GM12878 (cell line): ENCODE data around the gene CCDC134. TPM values are rescaled to one million over a fixed set of nuclear protein-coding genes. Genes with fewer than 3 reads are reported as not detected.

ENCODE experiments used
- ASH2L ChIP-seq: fragments of 300-600, 200-600 bp; sonication (generic); IDR thresholded peaks from 2 replicates; pipeline ENCODE4 v1.6.1; 2017; ENCODE audit warnings: low read depth, mild to moderate bottlenecking, borderline replicate concordance
- BACH1 ChIP-seq: fragments of 450-650 bp; IDR thresholded peaks from 2 replicates; pipeline ENCODE4 v1.6.1; 2017; ENCODE audit warnings: mild to moderate bottlenecking, borderline replicate concordance
- CBX5 ChIP-seq: sonication (generic); IDR thresholded peaks from 2 replicates; pipeline ENCODE4 v1.6.1; 2016; ENCODE audit warnings: low read depth, moderate library complexity, mild to moderate bottlenecking, inconsistent platforms
- CREB1 ChIP-seq: IDR thresholded peaks from 2 replicates; pipeline ENCODE4 v1.6.1; 2012; ENCODE audit warnings: low read depth, mild to moderate bottlenecking, inconsistent platforms
- CREM ChIP-seq: IDR thresholded peaks from 2 replicates; pipeline ENCODE4 v1.6.1; 2014; ENCODE audit warnings: antibody characterized with exemption, low read depth
- DPF2 ChIP-seq: fragments of 450-650 bp; IDR thresholded peaks from 2 replicates; pipeline ENCODE4 v1.6.1; 2017; ENCODE audit warnings: mild to moderate bottlenecking
- EED ChIP-seq: sonication (generic); IDR thresholded peaks from 2 replicates; pipeline ENCODE4 v1.6.1; 2016; ENCODE audit warnings: antibody characterized with exemption, low read depth
- HCFC1 ChIP-seq: fragments of 150-350 bp; IDR thresholded peaks from 2 replicates; pipeline ENCODE4 v1.6.1; 2014; ENCODE audit warnings: low read length
- HDAC2 ChIP-seq: fragments of 200-600 bp; sonication (generic); IDR thresholded peaks from 2 replicates; pipeline ENCODE4 v1.6.1; 2017
- HDGF ChIP-seq: fragments of 450-650 bp; IDR thresholded peaks from 2 replicates; pipeline ENCODE4 v1.6.1; 2016; ENCODE audit warnings: antibody characterized with exemption
- KLF5 ChIP-seq: fragments of 450-650 bp; IDR thresholded peaks from 2 replicates; pipeline ENCODE4 v1.6.1; 2014; ENCODE audit warnings: mild to moderate bottlenecking; ENCODE audit not compliant: partially characterized antibody
- LARP7 ChIP-seq: fragments of 450-650 bp; IDR thresholded peaks from 2 replicates; pipeline ENCODE4 v1.6.1; 2017; ENCODE audit warnings: mild to moderate bottlenecking
- MEF2B ChIP-seq: fragments of 450-650 bp; IDR thresholded peaks from 2 replicates; pipeline ENCODE4 v1.6.1; 2018; ENCODE audit warnings: mild to moderate bottlenecking, moderate library complexity; ENCODE audit not compliant: partially characterized antibody, poor library complexity, severe bottlenecking
- MYC ChIP-seq: IDR thresholded peaks from 2 replicates; pipeline ENCODE4 v1.6.1; 2011; ENCODE audit warnings: mild to moderate bottlenecking, low read length, moderate library complexity, inconsistent platforms; ENCODE audit not compliant: insufficient read depth, insufficient replicate concordance, insufficient read length, severe bottlenecking
- NR2C2 ChIP-seq: IDR thresholded peaks from 2 replicates; pipeline ENCODE4 v1.6.1; 2011; ENCODE audit warnings: borderline replicate concordance, low read depth; ENCODE audit not compliant: control insufficient read depth, insufficient read length
- NR2F1 ChIP-seq: fragments of 450-650 bp; conservative IDR thresholded peaks from 2 replicates; pipeline ENCODE4 v1.6.1; 2017; ENCODE audit warnings: mild to moderate bottlenecking
- POLR2A ChIP-seq: IDR thresholded peaks from 2 replicates; pipeline ENCODE4 v1.6.1; 2011; ENCODE audit warnings: low read depth, mild to moderate bottlenecking, low read length
- RAD51 ChIP-seq: fragments of 450-650 bp; IDR thresholded peaks from 2 replicates; pipeline ENCODE4 v1.6.1; 2016; ENCODE audit warnings: moderate library complexity, mild to moderate bottlenecking, inconsistent platforms
- SMAD1 ChIP-seq: fragments of 450-650 bp; IDR thresholded peaks from 2 replicates; pipeline ENCODE4 v1.6.1; 2018; ENCODE audit warnings: mild to moderate bottlenecking, low read depth; ENCODE audit not compliant: partially characterized antibody
- SMARCA5 ChIP-seq: fragments of 450-650 bp; IDR thresholded peaks from 2 replicates; pipeline ENCODE4 v1.6.1; 2017; ENCODE audit warnings: mild to moderate bottlenecking
- STAT1 ChIP-seq: fragments of 450-650 bp; conservative IDR thresholded peaks from 2 replicates; pipeline ENCODE4 v1.6.1; 2014; ENCODE audit warnings: antibody characterized with exemption, mild to moderate bottlenecking
- SUPT20H ChIP-seq: IDR thresholded peaks from 2 replicates; pipeline ENCODE4 v1.6.1; 2011; ENCODE audit warnings: low read depth, mild to moderate bottlenecking, low read length, moderate library complexity, borderline replicate concordance; ENCODE audit not compliant: control insufficient read depth
- USF1 ChIP-seq: IDR thresholded peaks from 2 replicates; pipeline ENCODE4 v1.6.1; 2011; ENCODE audit warnings: borderline replicate concordance, low read depth, mild to moderate bottlenecking, moderate library complexity, mixed read lengths, low read length; ENCODE audit not compliant: insufficient read depth; ENCODE audit errors: extremely low read length
- YBX1 ChIP-seq: fragments of 450-650 bp; IDR thresholded peaks from 2 replicates; pipeline ENCODE4 v1.6.1; 2016; ENCODE audit warnings: antibody characterized with exemption
- YY1 ChIP-seq: IDR thresholded peaks from 2 replicates; pipeline ENCODE4 v1.6.1; 2011; ENCODE audit warnings: low read depth, mild to moderate bottlenecking, low read length
- ZBTB40 ChIP-seq: fragments of 450-650 bp; IDR thresholded peaks from 2 replicates; pipeline ENCODE4 v1.6.1; 2016; ENCODE audit warnings: mild to moderate bottlenecking, moderate library complexity, borderline replicate concordance
- ZNF217 ChIP-seq: fragments of 450-650 bp; IDR thresholded peaks from 2 replicates; pipeline ENCODE4 v1.6.1; 2017; ENCODE audit warnings: antibody characterized with exemption, mild to moderate bottlenecking
- polyA plus RNA-seq, 11 experiments: library from polyadenylated mRNA; depleted of rRNA in 4 of 11; unstranded in 6 of 11; stranded (reverse) in 5 of 11; fragments of >200 nt; fragmentation: Nextera tagmentation in 4 of 11; fragmentation: Illumina TruSeq in 1 of 11; extraction: Ambion mirVana in 4 of 11; extraction: Trizol in 1 of 11; gene quantifications; 1 replicate in 1 of 11; 2 replicates in 10 of 11; pipeline versions ENCODE4 v1.2.1 to v1.2.3, GENCODE V29; 2011 to 2016; ENCODE audit warnings: inconsistent platforms in 2 of 11, missing spikeins in 2 of 11, low read depth in 1 of 11
- total RNA-seq, 4 experiments: library from RNA; depleted of rRNA in 3 of 4; stranded (reverse); fragments of >200 nt in 3 of 4; fragmentation: Illumina TruSeq in 1 of 4; extraction: Trizol in 1 of 4; gene quantifications; 2 replicates each; pipeline versions ENCODE4 v1.2.1 to v1.2.3, GENCODE V29; 2013 to 2021
- TF ChIP-seq, protein P1 (sequence below): IDR thresholded peaks from 2 replicates; pipeline ENCODE4 v1.6.1; 2012; ENCODE audit warnings: low read length, inconsistent platforms

CCDC134 gene
- total and polyA plus RNA-seq, 10 of the 15 experiments (the other 5 are each of a cell fraction or from before 2014, with no cell fraction given), result 0.35 to 19.3 (median 11.8) TPM

- TF ChIP-seq ZBTB40 (no peak), KLF5 (no peak), HDGF (no peak), RAD51 (no peak), STAT1 (0 out of 2 replicates have a peak, but pooled peaks have one; percentile 33), CREM (peak; percentile 64; the same call in 1 of the 2 replicates), ZNF217 (no peak), USF1 (no peak), SMARCA5 (no peak; the same call in 1 of the 2 replicates), ASH2L (no peak), HDAC2 (no peak), CREB1 (peak; percentile 66; the same call in 1 of the 2 replicates), LARP7 (no peak), CBX5 (no peak), EED (peak; percentile 72), NR2C2 (no peak), NR2F1 (peak; percentile 96), SMAD1 (no peak), POLR2A (no peak; the same call in none of the 2 replicates), BACH1 (peak; percentile 48; the same call in 1 of the 2 replicates), SUPT20H (no peak), YBX1 (no peak), DPF2 (peak; percentile 75), MEF2B (peak; percentile 71), HCFC1 (no peak), MYC (no peak), YY1 (peak; percentile 24)
- TF ChIP-seq, protein P1, sequence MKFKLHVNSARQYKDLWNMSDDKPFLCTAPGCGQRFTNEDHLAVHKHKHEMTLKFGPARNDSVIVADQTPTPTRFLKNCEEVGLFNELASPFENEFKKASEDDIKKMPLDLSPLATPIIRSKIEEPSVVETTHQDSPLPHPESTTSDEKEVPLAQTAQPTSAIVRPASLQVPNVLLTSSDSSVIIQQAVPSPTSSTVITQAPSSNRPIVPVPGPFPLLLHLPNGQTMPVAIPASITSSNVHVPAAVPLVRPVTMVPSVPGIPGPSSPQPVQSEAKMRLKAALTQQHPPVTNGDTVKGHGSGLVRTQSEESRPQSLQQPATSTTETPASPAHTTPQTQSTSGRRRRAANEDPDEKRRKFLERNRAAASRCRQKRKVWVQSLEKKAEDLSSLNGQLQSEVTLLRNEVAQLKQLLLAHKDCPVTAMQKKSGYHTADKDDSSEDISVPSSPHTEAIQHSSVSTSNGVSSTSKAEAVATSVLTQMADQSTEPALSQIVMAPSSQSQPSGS, result peak; percentile 58
Measured at GRCh38 chr22:41862530-41863266, 62.2 kb downstream of the CCDC134 start (continued).
